Activated CD4-positive, alpha-beta T cell treated with anti-CD3 and anti-CD28 coated beads for 1 hour (primary cell): Measurements from ENCODE around the gene SCRN2.

Experiments used
- DNase-seq: peaks from one replicate; pipeline ENCODE4 v3.0.0-alpha.2; 2020

The SCRN2 gene

GRCh38 chr17:47819475-47819874 lies 21.6 kb downstream of the SCRN2 start:
- no peak for DNase-seq

GRCh38 chr17:47818002-47818695 lies 22.9 kb downstream of the SCRN2 start:
- no peak for DNase-seq

GRCh38 chr17:47816947-47817346 lies 24.1 kb downstream of the SCRN2 start:
- no peak for DNase-seq

- DNase-seq: no peak
These were observed 24.9 kb downstream of the SCRN2 start for GRCh38 chr17:47816111-47816735.

- DNase-seq: no peak
These were observed 25.8 kb downstream of the SCRN2 start for GRCh38 chr17:47815106-47815918.

GRCh38 chr17:47813512-47814031 lies 27.5 kb downstream of the SCRN2 start:
- DNase-seq: no peak

- DNase-seq: no peak
These were observed 28.0 kb downstream of the SCRN2 start for GRCh38 chr17:47813077-47813476.

- no peak for DNase-seq
These were observed 28.7 kb downstream of the SCRN2 start for GRCh38 chr17:47812146-47812920.

GRCh38 chr17:47811709-47812108 lies 29.4 kb downstream of the SCRN2 start:
- no peak for DNase-seq

GRCh38 chr17:47810901-47811635 lies 30.0 kb downstream of the SCRN2 start:
- DNase-seq: no peak

GRCh38 chr17:47810200-47810821 lies 30.8 kb downstream of the SCRN2 start:
- no peak for DNase-seq

- no peak for DNase-seq
These were observed 32.1 kb downstream of the SCRN2 start for GRCh38 chr17:47808830-47809480.

GRCh38 chr17:47808036-47808829 lies 32.8 kb downstream of the SCRN2 start:
- no peak for DNase-seq

- DNase-seq: no peak
These were observed 33.7 kb downstream of the SCRN2 start for GRCh38 chr17:47807421-47807820.

- DNase-seq: no peak
These were observed 34.2 kb downstream of the SCRN2 start for GRCh38 chr17:47806913-47807255.

GRCh38 chr17:47806026-47806912 lies 34.8 kb downstream of the SCRN2 start:
- no peak for DNase-seq

GRCh38 chr17:47804461-47804860 lies 36.6 kb downstream of the SCRN2 start:
- DNase-seq: no peak

- DNase-seq: no peak
These were observed 37.3 kb downstream of the SCRN2 start for GRCh38 chr17:47803751-47804150.

GRCh38 chr17:47803201-47803600 lies 37.9 kb downstream of the SCRN2 start:
- DNase-seq: no peak
